ENCODE results near the gene RAI1.

RAI1 gene

GRCh38 chr17:17719966-17720543 is 38.8 kb downstream of the RAI1 start:
- no peak overlapping the region for H4K91ac ChIP-seq (ENCODE audit: low read depth, low read length, poor library complexity)
- H3K27ac ChIP-seq (replicated peaks; ENCODE audit: low read length), result no peak overlapping the region

GRCh38 chr17:17721140-17721668 is 39.9 kb downstream of the RAI1 start:
- H3K27ac ChIP-seq (replicated peaks; ENCODE audit: low read length), result no peak overlapping the region
- H2BK15ac ChIP-seq (ENCODE audit: low read length), result no peak overlapping the region
- H3K4me1 ChIP-seq (ENCODE audit: control insufficient read depth in 2 of 2, insufficient read depth in 1 of 2, low read depth in 1 of 2, low read length in 2 of 2), result peaks cover 17 to 34% of the 10 kb centered on the region in 2 donors
- no peak overlapping the region for H3K9ac ChIP-seq (ENCODE audit: low read depth, low read length, poor library complexity)
- no CpG with 5 or more reads among the region's 2 CpGs for WGBS, 2 donors (ENCODE audit: extremely low coverage in 2 of 2, insufficient read length in 2 of 2, insufficient replicate concordance in 1 of 2)
- H4K8ac ChIP-seq (ENCODE audit: low read depth, low read length), result no peak overlapping the region
- H4K91ac ChIP-seq (ENCODE audit: low read depth, low read length, poor library complexity), result no peak overlapping the region
- H2BK5ac ChIP-seq (ENCODE audit: low read length), result no peak overlapping the region
- no peak overlapping the region for H3K23ac ChIP-seq (ENCODE audit: low read depth, low read length, poor library complexity)
- no peak for DNase-seq (ENCODE audit: low spot score)
- H2BK12ac ChIP-seq (ENCODE audit: low read length), result no peak overlapping the region
- peaks cover 0 to 20% (median 0%) of the 10 kb centered on the region in 3 experiments for H3K27me3 ChIP-seq (ENCODE audit: control insufficient read depth in 3 of 3, insufficient read depth in 3 of 3, low read depth in 1 of 3, low read length in 3 of 3)
- H3K36me3 ChIP-seq (replicated peaks in 1 of 2; ENCODE audit: control insufficient read depth in 2 of 2, insufficient read depth in 2 of 2, low read length in 2 of 2), result peaks cover 0 to 7% of the 10 kb centered on the region in 2 donors
- H3K14ac ChIP-seq (ENCODE audit: low read length), result no peak overlapping the region
- H2AK5ac ChIP-seq (ENCODE audit: low read depth, low read length), result no peak overlapping the region
- no peak overlapping the region for H2AFZ ChIP-seq (ENCODE audit: low read length)
- H3K18ac ChIP-seq (ENCODE audit: low read length), result no peak overlapping the region
- H2BK120ac ChIP-seq (ENCODE audit: low read depth, low read length), result no peak overlapping the region
- H3K4me2 ChIP-seq (ENCODE audit: insufficient read depth, low read length, poor library complexity, severe bottlenecking), result no peak overlapping the region
- no peak overlapping the region for H3K4ac ChIP-seq (ENCODE audit: low read length)
- H3K79me1 ChIP-seq (ENCODE audit: low read depth, low read length), result peaks cover 25% of the 10 kb centered on the region
- no peaks in the 10 kb centered on the region for H3K9me3 ChIP-seq (replicated peaks in 1 of 2; ENCODE audit: control insufficient read depth in 2 of 2, insufficient read depth in 1 of 2, low read depth in 1 of 2, low read length in 2 of 2)
- no peak overlapping the region for H3K4me3 ChIP-seq (ENCODE audit: low read length in 2 of 2)

More at GRCh38 chr17:17719966-17720543, 38.8 kb downstream of the RAI1 start:
- Histone ChIP-seq H3K4me1 (ENCODE audit: control insufficient read depth in 2 of 2, insufficient read depth in 1 of 2, low read depth in 1 of 2, low read length in 2 of 2) (peaks cover 8 to 23% of the 10 kb centered on the region in 2 donors), H3K4ac (ENCODE audit: low read length) (no peak overlapping the region), H3K18ac (ENCODE audit: low read length) (peak overlapping the region; percentile 13), H3K79me1 (ENCODE audit: low read depth, low read length) (peaks cover 26% of the 10 kb centered on the region), H2AFZ (ENCODE audit: low read length) (no peak overlapping the region), H3K9ac (ENCODE audit: low read depth, low read length, poor library complexity) (no peak overlapping the region), H3K27me3 (ENCODE audit: control insufficient read depth in 3 of 3, insufficient read depth in 3 of 3, low read depth in 1 of 3, low read length in 3 of 3) (peaks cover 0 to 19% (median 0%) of the 10 kb centered on the region in 3 experiments), H3K4me3 (ENCODE audit: low read length in 2 of 2) (no peak overlapping the region), H2BK120ac (ENCODE audit: low read depth, low read length) (no peak overlapping the region), H2AK5ac (ENCODE audit: low read depth, low read length) (no peak overlapping the region), H3K9me3 (replicated peaks in 1 of 2; ENCODE audit: control insufficient read depth in 2 of 2, insufficient read depth in 1 of 2, low read depth in 1 of 2, low read length in 2 of 2) (no peaks in the 10 kb centered on the region), H3K36me3 (replicated peaks in 1 of 2; ENCODE audit: control insufficient read depth in 2 of 2, insufficient read depth in 2 of 2, low read length in 2 of 2) (peaks cover 0 to 7% of the 10 kb centered on the region in 2 donors), H4K8ac (ENCODE audit: low read depth, low read length) (no peak overlapping the region), H2BK5ac (ENCODE audit: low read length) (no peak overlapping the region), H3K14ac (ENCODE audit: low read length) (no peak overlapping the region), H3K4me2 (ENCODE audit: insufficient read depth, low read length, poor library complexity, severe bottlenecking) (no peak overlapping the region), H2BK12ac (ENCODE audit: low read length) (no peak overlapping the region), H3K23ac (ENCODE audit: low read depth, low read length, poor library complexity) (no peak overlapping the region), H2BK15ac (ENCODE audit: low read length) (no peak overlapping the region)
- WGBS, 2 donors (ENCODE audit: extremely low coverage in 2 of 2, insufficient read length in 2 of 2, insufficient replicate concordance in 1 of 2), result no CpG with 5 or more reads among the region's 3 CpGs
- no peak for DNase-seq (ENCODE audit: low spot score)

GRCh38 chr17:17722081-17722905 is 41.0 kb downstream of the RAI1 start:
- Histone ChIP-seq H2BK12ac (ENCODE audit: low read length) (no peak overlapping the region), H3K4me3 (ENCODE audit: low read length in 2 of 2) (peak overlapping the region; percentile 80 to 84), H3K27ac (replicated peaks; ENCODE audit: low read length) (no peak overlapping the region)

GRCh38 chr17:17722906-17723353 is 41.7 kb downstream of the RAI1 start:
- Histone ChIP-seq H4K91ac (ENCODE audit: low read depth, low read length, poor library complexity) (no peak overlapping the region), H2AK5ac (ENCODE audit: low read depth, low read length) (peak overlapping the region; percentile 28), H3K27me3 (ENCODE audit: control insufficient read depth in 3 of 3, insufficient read depth in 3 of 3, low read depth in 1 of 3, low read length in 3 of 3) (peaks cover 0 to 21% (median 0%) of the 10 kb centered on the region in 3 experiments), H3K9ac (ENCODE audit: low read depth, low read length, poor library complexity) (peak overlapping the region; percentile 93), H3K36me3 (replicated peaks in 1 of 2; ENCODE audit: control insufficient read depth in 2 of 2, insufficient read depth in 2 of 2, low read length in 2 of 2) (peaks cover 5 to 24% of the 10 kb centered on the region in 2 donors), H3K4ac (ENCODE audit: low read length) (no peak overlapping the region), H3K23ac (ENCODE audit: low read depth, low read length, poor library complexity) (peak overlapping the region; percentile 59), H3K79me1 (ENCODE audit: low read depth, low read length) (peaks cover 22% of the 10 kb centered on the region), H3K14ac (ENCODE audit: low read length) (peak overlapping the region; percentile 98), H3K27ac (replicated peaks; ENCODE audit: low read length) (no peak overlapping the region), H2BK5ac (ENCODE audit: low read length) (peak overlapping the region; percentile 71), H2BK12ac (ENCODE audit: low read length) (peak overlapping the region; percentile 85), H4K8ac (ENCODE audit: low read depth, low read length) (peak overlapping the region; percentile 68), H3K4me2 (ENCODE audit: insufficient read depth, low read length, poor library complexity, severe bottlenecking) (peak overlapping the region; percentile 94), H2BK120ac (ENCODE audit: low read depth, low read length) (peak overlapping the region; percentile 55), H3K4me3 (ENCODE audit: low read length in 2 of 2) (peak overlapping the region; percentile 80 to 84), H3K9me3 (replicated peaks in 1 of 2; ENCODE audit: control insufficient read depth in 2 of 2, insufficient read depth in 1 of 2, low read depth in 1 of 2, low read length in 2 of 2) (no peaks in the 10 kb centered on the region), H3K18ac (ENCODE audit: low read length) (peak overlapping the region; percentile 95), H3K4me1 (ENCODE audit: control insufficient read depth in 2 of 2, insufficient read depth in 1 of 2, low read depth in 1 of 2, low read length in 2 of 2) (peaks cover 21 to 30% of the 10 kb centered on the region in 2 donors), H2AFZ (ENCODE audit: low read length) (peak overlapping the region; percentile 36), H2BK15ac (ENCODE audit: low read length) (peak overlapping the region; percentile 82)
- no CpG with 5 or more reads among the region's 23 CpGs for whole genome bisulfite sequencing, 2 donors (ENCODE audit: extremely low coverage in 2 of 2, insufficient read length in 2 of 2, insufficient replicate concordance in 1 of 2)
- DNase-seq (ENCODE audit: low spot score), result no peak

More at GRCh38 chr17:17722081-17722905, 41.0 kb downstream of the RAI1 start:
- peak overlapping the region; percentile 63 for H3K14ac ChIP-seq (ENCODE audit: low read length)
- peak overlapping the region; percentile 33 for H2BK15ac ChIP-seq (ENCODE audit: low read length)
- peak overlapping the region; percentile 55 for H2BK120ac ChIP-seq (ENCODE audit: low read depth, low read length)
- DNase-seq (ENCODE audit: low spot score), result no peak
- H3K18ac ChIP-seq (ENCODE audit: low read length), result peak overlapping the region; percentile 95
- no peak overlapping the region for H4K91ac ChIP-seq (ENCODE audit: low read depth, low read length, poor library complexity)
- no CpG with 5 or more reads among the region's 68 CpGs for WGBS, 2 donors (ENCODE audit: extremely low coverage in 2 of 2, insufficient read length in 2 of 2, insufficient replicate concordance in 1 of 2)
- H3K4me1 ChIP-seq (ENCODE audit: control insufficient read depth in 2 of 2, insufficient read depth in 1 of 2, low read depth in 1 of 2, low read length in 2 of 2), result peaks cover 19 to 30% of the 10 kb centered on the region in 2 donors
- H2AK5ac ChIP-seq (ENCODE audit: low read depth, low read length), result peak overlapping the region; percentile 28
- no peaks in the 10 kb centered on the region for H3K9me3 ChIP-seq (replicated peaks in 1 of 2; ENCODE audit: control insufficient read depth in 2 of 2, insufficient read depth in 1 of 2, low read depth in 1 of 2, low read length in 2 of 2)
- peak overlapping the region; percentile 36 for H2AFZ ChIP-seq (ENCODE audit: low read length)
- H3K36me3 ChIP-seq (replicated peaks in 1 of 2; ENCODE audit: control insufficient read depth in 2 of 2, insufficient read depth in 2 of 2, low read length in 2 of 2), result peaks cover 3 to 17% of the 10 kb centered on the region in 2 donors
- peak overlapping the region; percentile 94 for H3K4me2 ChIP-seq (ENCODE audit: insufficient read depth, low read length, poor library complexity, severe bottlenecking)
- peaks cover 20% of the 10 kb centered on the region for H3K79me1 ChIP-seq (ENCODE audit: low read depth, low read length)
- H4K8ac ChIP-seq (ENCODE audit: low read depth, low read length), result no peak overlapping the region
- no peak overlapping the region for H3K23ac ChIP-seq (ENCODE audit: low read depth, low read length, poor library complexity)
- peaks cover 0 to 21% (median 0%) of the 10 kb centered on the region in 3 experiments for H3K27me3 ChIP-seq (ENCODE audit: control insufficient read depth in 3 of 3, insufficient read depth in 3 of 3, low read depth in 1 of 3, low read length in 3 of 3)
- peak overlapping the region; percentile 93 for H3K9ac ChIP-seq (ENCODE audit: low read depth, low read length, poor library complexity)
- H3K4ac ChIP-seq (ENCODE audit: low read length), result no peak overlapping the region
- H2BK5ac ChIP-seq (ENCODE audit: low read length), result peak overlapping the region; percentile 71

Data from neuronal stem cell (in vitro differentiated cells).